Measurements from ENCODE around the gene NAV1.
A peak's percentile ranks its signal among the peaks of the same experiment; 100 is the strongest.
"Not testable (repeated sequence)": the region's sequence is repeated elsewhere in the genome, so short reads cannot be mapped to it uniquely, and the experiment has no call there.

NAV1 gene

DNA sequence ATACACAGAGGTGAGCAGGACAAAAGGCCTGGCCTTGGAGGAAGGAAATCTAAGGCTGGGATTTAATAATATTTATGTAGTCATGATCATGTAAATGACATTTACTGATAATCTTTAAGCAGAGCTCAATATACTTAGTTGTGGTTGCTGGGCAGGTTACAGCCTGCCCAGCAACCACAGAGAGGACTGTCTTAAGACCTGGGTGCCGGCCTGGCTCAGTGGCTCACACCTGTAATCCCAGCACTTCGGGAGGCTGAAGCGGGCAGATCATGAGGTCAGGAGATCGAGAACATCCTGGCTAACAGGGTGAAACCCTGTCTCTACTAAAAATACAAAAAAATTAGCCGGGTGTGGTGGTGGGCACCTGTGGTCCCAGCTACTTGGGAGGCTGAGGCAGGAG lies 10.6 kb downstream of the NAV1 start:
- DNase-seq, result not testable (repeated sequence)

DNA sequence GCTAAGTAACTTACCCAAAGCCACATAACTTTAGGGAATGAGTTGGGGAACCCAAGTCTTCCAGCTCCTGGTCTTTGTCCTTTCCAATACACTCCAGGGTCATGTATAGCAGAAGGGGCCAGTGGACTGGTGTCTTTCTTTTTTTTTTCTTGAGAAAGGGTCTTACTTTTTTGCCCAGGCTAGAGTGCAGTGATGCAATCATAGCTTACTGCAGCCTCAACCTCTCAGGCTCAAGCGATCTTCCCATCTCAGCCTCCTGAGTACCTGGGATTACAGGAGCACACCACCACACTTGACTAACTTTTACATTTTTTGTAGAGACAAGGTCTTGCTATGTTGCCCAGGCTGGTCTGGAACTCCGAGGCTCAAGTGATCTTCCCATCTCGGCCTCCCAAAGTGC lies 12.2 kb downstream of the NAV1 start:
- no peak for DNase-seq

- DNase-seq, result no peak
Measured at GRCh38 chr1:201551877-201552731, 13.2 kb downstream of the NAV1 start.

GRCh38 chr1:201552941-201553351 lies 14.0 kb downstream of the NAV1 start:
- DNase-seq, result no peak

DNA sequence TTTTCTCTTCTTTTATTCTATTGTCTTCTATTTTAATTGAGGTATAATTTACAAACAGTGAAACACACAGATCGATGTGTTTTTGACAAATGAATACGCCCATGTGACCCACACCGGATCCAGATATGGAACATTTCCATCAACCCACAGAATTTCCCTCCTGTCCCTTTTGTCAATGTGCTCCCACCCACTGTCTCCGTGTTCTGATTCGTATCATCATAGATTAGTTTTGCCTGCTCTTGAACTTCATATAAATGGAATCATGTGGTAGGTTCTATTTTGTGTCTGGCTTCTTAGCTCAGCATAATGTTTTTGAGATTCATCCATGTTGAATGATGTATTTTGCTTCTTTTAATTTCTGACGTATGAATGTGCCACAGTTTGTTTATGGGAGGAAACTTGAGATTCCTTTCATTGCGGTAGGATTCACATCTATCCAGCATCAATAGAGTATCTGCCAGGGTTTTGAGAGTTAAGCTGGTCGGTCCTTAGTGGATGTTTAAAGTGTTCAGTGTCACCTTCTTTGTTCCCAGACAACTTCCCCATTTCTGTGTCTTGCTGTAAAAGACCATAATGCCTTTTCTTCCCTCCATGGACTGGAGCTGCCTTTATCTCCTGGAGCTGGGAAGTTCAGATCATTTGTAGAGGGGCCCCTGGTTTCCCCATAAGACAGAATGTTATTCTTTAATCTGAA lies 14.7 kb downstream of the NAV1 start:
- no peak for DNase-seq

GRCh38 chr1:201554190-201554600 lies 15.3 kb downstream of the NAV1 start:
- no peak for DNase-seq

DNA sequence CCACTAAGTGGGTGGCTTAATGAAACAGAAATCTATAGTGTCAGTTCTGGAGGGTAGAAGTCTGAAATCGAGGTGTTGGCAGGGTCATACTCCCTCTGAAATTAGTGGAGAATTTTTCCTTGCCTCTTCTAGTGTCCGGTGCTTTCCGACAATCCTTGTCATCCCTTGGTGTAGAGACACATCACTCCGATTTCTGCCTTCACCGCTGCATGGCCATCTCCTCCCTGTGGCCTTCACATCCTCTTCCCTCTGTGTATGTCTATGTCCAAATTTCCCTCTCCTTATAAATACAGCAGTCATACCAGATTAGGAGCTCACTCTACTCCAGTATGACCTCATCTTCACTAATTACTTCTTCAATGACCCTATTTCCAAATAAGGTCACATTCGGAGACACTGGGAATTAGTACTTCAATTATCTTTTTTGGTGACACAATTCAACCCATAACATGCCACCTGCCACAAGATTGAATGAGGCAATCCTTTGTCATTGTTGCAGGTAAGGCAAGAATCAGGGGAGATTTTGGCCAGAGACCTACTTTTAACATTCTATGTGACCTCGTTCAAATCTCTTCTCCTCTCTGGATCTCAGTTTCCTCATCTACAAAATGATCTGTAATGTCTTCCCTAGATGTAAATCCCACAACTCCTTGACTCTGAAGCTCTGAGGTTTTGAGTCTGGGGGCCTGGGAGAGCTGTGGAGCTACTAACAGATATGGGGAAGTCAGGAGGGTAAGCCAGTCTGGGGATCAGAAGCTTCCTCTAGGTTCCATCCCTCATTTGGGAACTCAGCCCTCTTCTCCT lies 16.1 kb downstream of the NAV1 start:
- DNase-seq, result no peak

- no peak for DNase-seq
Measured at GRCh38 chr1:201555593-201555945, 16.6 kb downstream of the NAV1 start.

DNA sequence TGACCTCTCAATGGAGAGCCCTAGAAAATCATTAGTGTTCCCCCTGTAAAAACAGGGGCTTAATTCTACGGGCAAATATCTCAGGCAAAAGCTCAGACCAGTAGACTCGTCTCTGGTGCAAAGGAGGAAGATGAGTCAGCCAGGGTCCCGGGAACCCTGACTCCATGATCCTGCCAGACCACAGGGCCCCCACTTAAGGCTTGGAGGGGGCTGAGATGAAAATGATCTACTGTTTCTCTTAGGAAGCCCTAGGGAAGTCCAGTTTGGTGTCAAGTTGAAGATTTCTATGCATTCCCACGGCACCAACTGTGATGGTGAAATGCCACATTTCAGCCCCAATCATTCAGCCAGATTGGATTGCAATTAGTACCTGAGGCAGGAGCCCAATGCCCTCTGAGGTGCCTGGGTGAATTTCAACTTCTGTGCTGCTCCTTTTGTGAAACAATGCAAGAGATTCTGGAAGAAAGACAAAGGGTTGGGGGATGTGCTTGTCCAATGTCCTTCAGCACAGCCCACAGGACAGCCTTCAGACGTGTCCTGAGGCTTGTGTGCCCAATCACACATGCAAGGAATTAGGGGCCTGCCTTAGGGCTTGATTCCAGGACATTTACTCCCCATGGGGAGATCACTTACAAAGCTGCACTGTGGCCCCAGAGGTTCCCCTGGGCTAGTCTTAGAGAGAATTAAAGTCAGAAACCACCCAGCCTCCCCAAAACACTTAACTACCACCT lies 18.1 kb downstream of the NAV1 start:
- no peak for DNase-seq

- no peak for DNase-seq
Measured at GRCh38 chr1:201557572-201557958, 18.6 kb downstream of the NAV1 start.

- DNase-seq, result peak; percentile 62
Measured at GRCh38 chr1:201559679-201560162, 20.8 kb downstream of the NAV1 start.

- no peak for DNase-seq
Measured at GRCh38 chr1:201560328-201561194, 21.6 kb downstream of the NAV1 start.

DNA sequence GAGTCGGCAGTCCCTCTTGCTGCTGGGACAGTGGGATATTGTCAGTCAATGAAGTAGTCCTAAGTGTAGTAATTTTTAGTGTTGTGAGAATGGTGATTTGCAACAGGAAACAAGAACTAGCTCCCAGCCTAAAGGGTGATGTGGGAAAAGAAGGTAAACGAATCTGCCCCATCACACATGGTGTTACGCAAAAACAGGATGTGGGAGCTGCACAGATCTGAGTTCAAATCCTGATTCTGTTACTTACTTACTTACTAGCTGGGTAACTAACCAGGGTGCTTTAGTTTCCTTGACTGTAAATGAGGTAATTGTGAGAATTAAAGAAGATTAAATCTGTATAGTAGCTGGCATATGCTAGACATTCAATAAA lies 22.3 kb downstream of the NAV1 start:
- DNase-seq, result no peak

GRCh38 chr1:201561601-201562000 lies 22.7 kb downstream of the NAV1 start:
- no peak for DNase-seq

- DNase-seq, result no peak
Measured at GRCh38 chr1:201562257-201562656, 23.3 kb downstream of the NAV1 start.

GRCh38 chr1:201562659-201563405 lies 23.9 kb downstream of the NAV1 start:
- no peak for DNase-seq

GRCh38 chr1:201563406-201563780 lies 24.5 kb downstream of the NAV1 start:
- no peak for DNase-seq

DNA sequence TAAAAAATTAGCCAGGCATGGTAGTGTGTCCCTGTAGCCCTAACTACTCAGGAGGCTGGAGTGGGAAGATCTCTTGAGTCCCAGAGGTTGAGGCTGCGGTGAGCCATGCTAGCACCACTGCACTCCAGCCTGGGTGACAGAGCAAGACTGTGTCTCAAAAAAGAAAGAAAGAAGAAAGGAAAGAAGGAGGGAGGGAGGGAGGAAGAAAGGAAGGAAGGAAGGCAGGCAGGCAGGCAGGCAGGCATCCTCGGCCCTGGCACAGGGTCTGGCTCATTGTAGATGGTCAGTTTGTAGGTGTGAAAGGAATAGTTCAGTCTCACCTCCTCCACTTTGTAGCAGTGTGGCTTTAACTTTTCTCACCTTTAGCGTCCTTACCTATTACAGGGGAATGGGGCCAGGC lies 25.0 kb downstream of the NAV1 start:
- no peak for DNase-seq

- DNase-seq, result no peak
Measured at GRCh38 chr1:201565024-201565730, 26.2 kb downstream of the NAV1 start.

GRCh38 chr1:201565771-201566528 lies 27.0 kb downstream of the NAV1 start:
- no peak for DNase-seq

Measured in activated CD4-positive, alpha-beta T cell treated with anti-CD3 and anti-CD28 coated beads, Interleukin-2, amount 50 U/mL, for 1 hour (primary cell).